GM18520 (cell line): ENCODE results near the gene LIPN.
"Not testable (repeated sequence)": the region's sequence is repeated elsewhere in the genome, so short reads cannot be mapped to it uniquely, and the experiment has no call there.

ENCODE experiments used
- ATAC-seq: cut with Tn5 transposase; IDR thresholded peaks from one replicate; pipeline ENCODE4 v1.9.1; 2021; ENCODE audit not compliant: unreplicated experiment

LIPN gene, protein sequence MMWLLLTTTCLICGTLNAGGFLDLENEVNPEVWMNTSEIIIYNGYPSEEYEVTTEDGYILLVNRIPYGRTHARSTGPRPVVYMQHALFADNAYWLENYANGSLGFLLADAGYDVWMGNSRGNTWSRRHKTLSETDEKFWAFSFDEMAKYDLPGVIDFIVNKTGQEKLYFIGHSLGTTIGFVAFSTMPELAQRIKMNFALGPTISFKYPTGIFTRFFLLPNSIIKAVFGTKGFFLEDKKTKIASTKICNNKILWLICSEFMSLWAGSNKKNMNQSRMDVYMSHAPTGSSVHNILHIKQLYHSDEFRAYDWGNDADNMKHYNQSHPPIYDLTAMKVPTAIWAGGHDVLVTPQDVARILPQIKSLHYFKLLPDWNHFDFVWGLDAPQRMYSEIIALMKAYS

DNA sequence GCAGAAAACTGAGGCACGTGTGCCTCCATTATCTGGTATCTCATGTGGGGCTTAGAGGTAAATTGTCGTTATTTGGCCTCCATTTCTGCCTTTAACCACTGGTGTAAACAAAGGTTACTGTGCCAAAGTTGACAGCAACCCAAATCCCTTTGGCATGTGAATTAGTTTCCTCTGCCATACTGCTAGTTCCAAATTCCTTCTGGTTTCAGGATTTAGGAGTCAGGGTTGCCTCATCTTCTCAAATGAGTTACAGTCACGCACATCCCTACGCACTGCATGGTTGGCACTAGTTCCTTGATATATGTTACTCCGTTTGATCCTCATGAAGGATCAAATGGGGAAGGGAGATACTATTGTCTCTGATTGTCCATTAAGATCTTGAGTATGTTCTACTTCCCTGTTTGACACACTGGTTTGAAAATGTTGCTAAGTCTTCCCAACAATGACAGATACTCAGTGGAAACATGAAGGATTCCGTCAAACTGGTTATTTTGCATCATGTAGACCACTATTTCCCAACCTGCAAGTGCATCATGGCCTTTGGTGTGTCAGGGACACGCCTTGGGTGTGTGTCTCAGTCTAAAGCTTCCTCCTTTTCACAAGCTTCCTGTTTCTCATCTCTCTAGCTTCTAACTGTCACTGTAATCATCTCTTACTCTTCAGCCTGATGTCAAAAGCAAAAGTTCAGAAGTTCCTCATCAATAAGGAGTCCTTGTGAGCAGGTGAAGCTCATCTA is at the start of gene LIPN:
LIPN (plus strand) TSS at position 655 of the 736 bp plus-strand sequence. CDS start 1,386 bp downstream, outside the sequence.
- no peak for ATAC-seq

- no peak for ATAC-seq
These were observed 44.3 kb upstream of the LIPN start for GRCh38 chr10:88715517-88715916.

- ATAC-seq: no peak
These were observed 38.4 kb upstream of the LIPN start for GRCh38 chr10:88721392-88721791.

- no peak for ATAC-seq
These were observed 34.0 kb upstream of the LIPN start for GRCh38 chr10:88725798-88726197.

- no peak for ATAC-seq
These were observed 31.6 kb upstream of the LIPN start for GRCh38 chr10:88728107-88728763.

DNA sequence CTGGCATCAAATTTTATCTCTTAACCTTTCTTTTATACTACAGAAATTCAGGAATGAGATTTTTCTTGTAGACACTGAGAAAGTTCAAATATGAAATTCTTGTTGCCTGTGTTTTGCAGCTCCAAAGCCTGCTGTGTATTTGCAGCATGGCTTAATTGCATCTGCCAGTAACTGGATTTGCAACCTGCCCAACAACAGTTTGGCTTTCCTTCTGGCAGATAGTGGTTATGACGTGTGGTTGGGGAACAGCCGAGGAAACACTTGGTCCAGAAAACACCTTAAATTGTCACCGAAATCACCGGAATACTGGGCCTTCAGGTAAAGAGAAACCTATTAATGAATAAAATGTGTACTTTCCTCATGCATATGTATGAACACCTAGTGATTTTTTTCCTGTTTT is 29.0 kb upstream of the LIPN start:
- no peak for ATAC-seq

DNA sequence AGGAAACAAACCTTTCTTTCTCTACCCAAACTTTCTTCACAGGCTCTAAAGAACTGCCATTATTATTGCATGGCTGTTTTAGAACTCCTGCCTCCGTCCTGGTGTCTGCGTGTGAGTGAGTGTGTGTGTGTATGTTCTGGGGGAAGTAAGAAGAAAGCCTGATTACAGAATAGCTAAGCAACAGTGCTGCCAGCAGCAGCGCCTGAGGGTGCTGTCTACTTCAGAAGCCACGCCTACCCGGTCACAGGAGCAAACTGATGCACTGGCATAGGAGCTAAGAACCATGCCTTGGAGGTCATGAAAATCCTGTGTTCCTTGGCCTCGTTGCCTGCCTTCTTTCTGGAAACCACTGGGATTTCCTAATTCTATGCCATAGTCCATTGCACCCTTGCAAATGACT is 28.5 kb upstream of the LIPN start:
- no peak for ATAC-seq

GRCh38 chr10:88733215-88733614 is 26.6 kb upstream of the LIPN start:
- ATAC-seq: no peak

DNA sequence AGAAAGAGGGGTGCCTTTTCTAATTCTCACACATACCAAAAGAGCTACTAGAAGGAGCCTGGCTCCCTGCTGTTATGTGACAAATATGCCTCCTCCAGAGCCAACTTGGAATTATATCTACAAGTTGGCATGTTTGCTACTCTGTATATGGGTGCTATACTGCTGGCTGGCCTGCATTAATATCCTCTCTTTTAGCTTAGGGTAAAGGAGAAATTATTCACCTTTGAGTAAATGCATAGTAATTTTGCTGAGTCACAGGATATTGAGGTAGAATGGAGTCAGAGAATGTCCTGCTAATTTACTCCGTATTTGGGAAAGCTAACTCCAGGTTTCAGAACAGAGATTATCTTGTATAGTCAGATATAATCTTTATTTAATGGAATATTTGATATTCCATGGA is 24.2 kb upstream of the LIPN start:
- ATAC-seq: no peak

DNA sequence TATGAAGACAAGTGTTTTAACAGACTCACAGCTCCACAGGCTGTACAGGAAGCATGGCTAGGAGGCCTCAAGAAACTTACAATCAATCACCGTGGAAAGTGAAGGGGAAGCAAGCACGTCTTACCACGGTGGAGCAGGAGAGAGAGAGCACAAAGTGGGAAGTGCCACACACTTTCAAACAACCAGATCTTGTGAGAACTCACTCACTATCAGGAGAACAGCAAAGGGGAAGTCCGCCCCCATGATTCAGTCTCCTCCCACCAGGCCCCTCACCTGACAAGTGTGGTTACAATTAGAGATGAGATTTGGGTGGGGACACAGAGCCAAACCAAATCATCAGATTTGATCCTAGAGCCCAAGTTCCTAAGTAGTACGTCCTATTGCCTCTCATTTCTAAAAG is 17.9 kb upstream of the LIPN start:
- ATAC-seq: not testable (repeated sequence)

- ATAC-seq: no peak
These were observed 17.4 kb upstream of the LIPN start for GRCh38 chr10:88742448-88742847.

DNA sequence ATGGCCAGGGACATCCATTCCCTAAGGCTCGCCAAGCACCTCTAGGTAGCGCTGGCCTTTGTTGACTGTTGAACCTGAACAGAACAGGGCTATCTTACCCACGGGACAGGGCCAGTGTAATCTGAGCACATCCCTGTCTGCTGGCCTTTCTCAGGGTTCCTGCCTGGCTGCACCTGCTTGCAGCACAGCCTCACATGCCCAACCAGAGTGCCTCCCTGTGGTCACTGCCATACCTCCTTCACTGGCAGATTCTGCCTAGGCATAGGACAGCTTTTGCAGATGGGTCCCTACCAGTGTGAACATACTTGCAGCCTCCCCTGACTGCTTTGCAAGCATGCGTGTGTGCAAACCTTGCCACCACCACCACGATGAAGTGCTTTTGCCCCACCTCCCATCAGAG is 15.8 kb upstream of the LIPN start:
- no peak for ATAC-seq

- ATAC-seq: no peak
These were observed 14.2 kb upstream of the LIPN start for GRCh38 chr10:88745633-88746032.

- no peak for ATAC-seq
These were observed 5.5 kb upstream of the LIPN start for GRCh38 chr10:88754287-88754686.

DNA sequence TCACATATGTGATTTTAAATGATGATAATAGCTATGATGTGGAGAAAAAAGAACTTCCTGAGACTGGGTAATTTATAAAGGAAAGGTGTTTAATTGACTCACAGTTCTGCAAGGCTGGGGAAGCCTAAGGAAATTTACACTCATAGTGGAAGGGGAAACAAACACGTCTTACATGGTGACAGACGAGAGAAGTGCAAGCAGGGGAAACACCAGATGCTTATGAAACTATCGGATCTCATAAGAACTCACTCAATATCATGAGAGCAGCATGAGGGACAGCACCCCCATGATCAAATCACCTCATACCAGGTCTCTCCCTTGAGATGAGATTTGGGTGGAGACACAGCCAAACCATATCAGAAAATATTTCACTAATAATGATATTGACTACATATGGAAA is 4.1 kb upstream of the LIPN start:
- peak; percentile 82 for ATAC-seq

- no peak for ATAC-seq
These were observed 3.2 kb upstream of the LIPN start for GRCh38 chr10:88756660-88757059.

DNA sequence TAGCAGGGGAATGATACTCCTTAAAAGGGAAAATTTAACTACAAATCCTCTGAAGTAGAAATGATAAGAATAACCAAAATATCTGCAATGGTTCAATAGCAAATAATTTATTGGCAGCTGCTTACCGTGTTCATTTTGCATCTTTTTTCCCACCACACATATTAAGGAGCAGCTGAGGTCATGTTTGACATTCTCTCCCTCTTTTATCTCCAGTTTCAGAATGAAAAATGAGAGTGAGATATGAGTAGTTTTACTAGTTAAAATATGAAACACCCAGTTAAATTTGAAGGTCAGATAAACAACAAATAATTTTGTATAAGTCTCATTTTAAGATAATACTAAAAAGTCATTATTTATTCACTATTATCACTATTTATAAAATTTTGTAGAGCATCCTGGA is 3.1 kb downstream of the LIPN start:
- no peak for ATAC-seq

DNA sequence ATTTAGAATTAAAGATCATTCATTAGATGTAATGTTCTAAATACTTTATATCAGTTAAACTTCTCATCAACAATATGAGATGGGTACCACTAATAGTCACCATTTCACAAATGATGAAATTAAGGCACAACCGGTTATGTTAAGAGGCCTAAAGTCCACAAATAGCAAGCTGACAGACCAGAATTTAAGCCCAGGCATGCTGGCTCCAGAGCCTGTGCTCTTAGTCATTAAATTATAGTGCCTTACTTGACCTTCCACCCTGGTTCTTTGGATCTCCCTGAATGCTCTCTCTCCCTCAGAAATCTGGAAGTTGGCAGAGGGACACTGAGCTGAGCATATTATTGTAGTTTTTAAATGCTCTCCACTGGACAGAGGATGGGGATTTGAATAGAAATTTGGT is 3.6 kb downstream of the LIPN start:
- no peak for ATAC-seq

DNA sequence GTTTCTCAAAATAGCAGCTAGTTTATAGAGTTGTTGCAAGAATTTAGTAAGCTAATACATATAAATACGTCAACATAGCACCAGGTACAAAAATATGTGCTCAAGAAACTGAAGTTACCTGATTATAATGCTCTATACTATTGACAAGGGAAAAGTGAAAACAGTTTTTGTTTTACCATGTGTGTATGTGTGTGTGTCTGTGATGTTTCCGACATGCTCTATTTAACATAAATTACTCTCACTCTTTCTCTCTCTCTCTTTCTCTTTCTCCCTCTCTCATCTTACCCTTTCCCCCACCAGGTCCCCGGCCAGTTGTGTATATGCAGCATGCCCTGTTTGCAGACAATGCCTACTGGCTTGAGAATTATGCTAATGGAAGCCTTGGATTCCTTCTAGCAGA is 4.3 kb downstream of the LIPN start:
- ATAC-seq: no peak

- ATAC-seq: no peak
These were observed 6.0 kb downstream of the LIPN start for GRCh38 chr10:88765816-88766215.

- no peak for ATAC-seq
These were observed 9.6 kb downstream of the LIPN start for GRCh38 chr10:88769384-88769783.

DNA sequence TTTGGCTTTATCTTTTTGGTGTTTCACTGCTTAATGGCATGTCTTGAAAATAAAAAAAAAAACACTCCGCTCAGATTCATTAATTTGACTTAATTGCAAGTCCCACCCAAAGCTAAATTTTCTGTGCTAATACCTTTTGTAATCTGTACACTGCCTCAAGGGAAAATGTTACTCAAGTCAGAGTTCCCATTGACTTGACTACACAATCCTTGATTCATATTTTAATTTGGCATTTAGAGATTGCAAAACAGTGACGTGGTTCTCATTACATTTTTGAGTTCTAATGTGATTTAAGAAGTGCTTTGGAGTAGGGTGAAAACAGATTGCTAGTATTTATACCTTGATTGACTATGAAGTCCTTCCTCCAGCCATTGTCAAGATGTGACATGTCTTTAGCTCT is 21.4 kb downstream of the LIPN start:
- ATAC-seq: no peak
